Transverse colon (tissue), 3 donors: ENCODE results near the gene UNC13C.

Experiments
- CTCF ChIP-seq, 5 experiments: fragments of 200-600 bp in 3 of 5; fragments of 450-650 bp in 2 of 5; sonication (generic) in 3 of 5; IDR thresholded peaks; 1 replicate in 2 of 5; 2 replicates in 3 of 5; pipeline ENCODE4 v1.5.1; 2016 to 2017; ENCODE audit warnings: antibody characterized with exemption in 5 of 5, inconsistent platforms in 3 of 5, mild to moderate bottlenecking in 2 of 5, moderate library complexity in 1 of 5
- EP300 ChIP-seq: sonication (generic); formaldehyde crosslinking; IDR thresholded peaks from one replicate; pipeline ENCODE4 v1.6.1; 2017; ENCODE audit warnings: antibody characterized with exemption, low read depth
- POLR2A ChIP-seq: fragments of 450-650 bp; IDR thresholded peaks from one replicate; pipeline ENCODE4 v1.6.1; 2016; ENCODE audit warnings: antibody characterized with exemption, mild to moderate bottlenecking, moderate library complexity

- no peak for TF ChIP-seq CTCF (IDR thresholded peaks at IDR 0.05)
- no peak for TF ChIP-seq POLR2A
- TF ChIP-seq EP300, result no peak
Measured at GRCh38 chr15:54064365-54064764, 86.1 kb downstream of the UNC13C start.
